Ovary (tissue), 9 donors: ENCODE measurements around the gene FABP3. TPM values are rescaled to one million over a fixed set of nuclear protein-coding genes. Genes with fewer than 3 reads are reported as not detected.
A peak's percentile ranks its signal among the peaks of the same experiment; 100 is the strongest.

ENCODE experiments used
- DNase-seq, 5 donors: peaks; one replicate each; pipeline ENCODE4 v3.0.0-alpha.2; 2019 to 2020
- H3K27ac ChIP-seq, 2 donors: fragments of 200-600 bp; one replicate each; pipeline versions ENCODE4 v1.5.1 to v1.8.0; 2019 to 2022
- H3K27me3 ChIP-seq: fragments of 200-600 bp; one replicate; pipeline ENCODE4 v1.8.0; 2022
- H3K36me3 ChIP-seq: fragments of 200-600 bp; sonication (generic); one replicate; pipeline ENCODE4 v1.5.1; 2019
- H3K4me1 ChIP-seq: one replicate; pipeline ENCODE4 v1.8.1; 2013; ENCODE audit warnings: mild to moderate bottlenecking, moderate library complexity; ENCODE audit not compliant: insufficient read depth
- H3K4me3 ChIP-seq: fragments of 200-600 bp; sonication (generic); one replicate; pipeline ENCODE4 v1.5.1; 2017
- H3K9me3 ChIP-seq, 2 donors: fragments of 200-600 bp in 1 of 2; sonication (generic) in 1 of 2; one replicate each; pipeline versions ENCODE4 v1.5.1 to v1.8.1; 2013 to 2019; ENCODE audit warnings: mild to moderate bottlenecking in 1 of 2, moderate library complexity in 1 of 2
- CTCF ChIP-seq, 3 donors: fragments of 450-650 bp in 2 of 3; fragments of 200-600 bp in 1 of 3; IDR thresholded peaks; one replicate each; pipeline versions ENCODE4 v1.5.1 to v1.8.0; 2016 to 2022; ENCODE audit warnings: antibody characterized with exemption in 3 of 3, mild to moderate bottlenecking in 1 of 3
- EP300 ChIP-seq: sonication (generic); formaldehyde crosslinking; IDR thresholded peaks from one replicate; pipeline ENCODE4 v1.6.1; 2017; ENCODE audit warnings: antibody characterized with exemption
- POLR2A ChIP-seq: fragments of 450-650 bp; IDR thresholded peaks from one replicate; pipeline ENCODE4 v1.6.1; 2017; ENCODE audit warnings: antibody characterized with exemption, mild to moderate bottlenecking, moderate library complexity
- WGBS, 3 donors: extraction: QIAGEN DNeasy Blood & Tissue Kit in 1 of 3; methylation state at CpG; one replicate each; pipeline versions ENCODE4 v1.1.5 to v1.1.7; 2013 to 2017; 5-methylcytosine and 5-hydroxymethylcytosine counted together
- intact Hi-C, 4 donors: fragments of 100-400 bp; cut with DNase I; formaldehyde crosslinking; loops; one replicate each; pipeline versions ENCODE4 v1.11.0 to v1.15.1; 2022 to 2023
- polyA plus RNA-seq, 2 donors: library from polyadenylated mRNA; stranded (reverse); fragments of 200-250 nt in 1 of 2; fragments of 350-450 nt in 1 of 2; fragmentation: Illumina TruSeq in 1 of 2; extraction: RNeasy Lipid Tissue Mini Kit (QIAGEN cat#74804) in 1 of 2; gene quantifications; one replicate each; pipeline ENCODE4 v1.2.3, GENCODE V29; 2013 to 2014
- total RNA-seq, 7 donors: library from RNA; depleted of rRNA in 2 of 7; stranded (reverse); fragments of >200 nt in 2 of 7; fragmentation: NEBNext Ultra II Directional in 3 of 7; extraction: Animal tissue kit (Norgen Biotek cat#: 25700) in 3 of 7; gene quantifications; one replicate each; pipeline versions ENCODE4 v1.1.0 to v1.2.4, GENCODE V29; 2016 to 2023
- donor health status: DM: no; HTN: no; CAD: no; lungs with moderate emphysema.
- donor health status: DM: no; HTN: no; CAD: no.
- donor health status: Bipolar disorder and iron deficiency.
- donor health status: DM: yes; HTN: yes; CAD: no.
- donor health status: DM: no; HTN: no; CAD: no.
- donor health status: DM: yes; HTN: yes; CAD: no.

FABP3 gene
- total and polyA plus RNA-seq, 9 donors = 3.3 to 153 (median 24.2) TPM

- no peak overlapping the region for H3K4me3 ChIP-seq
- TF ChIP-seq EP300 (no peak), CTCF (IDR thresholded peaks at IDR 0.05) (no peak), POLR2A (no peak)
- DNase-seq = no peak
- H3K27ac ChIP-seq = no peak overlapping the region
- H3K36me3 ChIP-seq = no peaks in the 10 kb centered on the region
- peaks cover 7% of the 10 kb centered on the region for H3K4me1 ChIP-seq
- H3K9me3 ChIP-seq = no peaks in the 10 kb centered on the region
- intact Hi-C loops = no loop called here
- no peaks in the 10 kb centered on the region for H3K27me3 ChIP-seq
Observed at GRCh38 chr1:31378001-31378400, 5.1 kb upstream of the FABP3 start.

- Histone ChIP-seq H3K27ac (no peak overlapping the region), H3K9me3 (no peaks in the 10 kb centered on the region), H3K4me3 (no peak overlapping the region), H3K4me1 (peaks cover 7% of the 10 kb centered on the region), H3K36me3 (no peaks in the 10 kb centered on the region), H3K27me3 (no peaks in the 10 kb centered on the region)
- TF ChIP-seq CTCF (IDR thresholded peaks at IDR 0.05) = no peak
- TF ChIP-seq POLR2A = no peak
- no peak for TF ChIP-seq EP300
- DNase-seq = no peak
- intact Hi-C loops = no loop called here
- WGBS, 3 donors = 90 to 91% (median 90%) methylated on average over 3 of the region's 3 CpGs
Observed at GRCh38 chr1:31377364-31377863, 4.5 kb upstream of the FABP3 start.

- 74 to 77% (median 74%) methylated on average over 8 of the region's 8 CpGs for WGBS, 3 donors
- Histone ChIP-seq H3K27ac (no peak overlapping the region), H3K9me3 (no peaks in the 10 kb centered on the region), H3K4me1 (peaks cover 12% of the 10 kb centered on the region), H3K36me3 (no peaks in the 10 kb centered on the region), H3K27me3 (no peaks in the 10 kb centered on the region), H3K4me3 (no peak overlapping the region)
- intact Hi-C loops = no loop called here
- no peak for DNase-seq
- TF ChIP-seq CTCF (IDR thresholded peaks at IDR 0.05) = no peak
Observed at GRCh38 chr1:31376375-31377134, 3.7 kb upstream of the FABP3 start.

GRCh38 chr1:31374511-31375196, 1.8 kb upstream of the FABP3 start:
- no peaks in the 10 kb centered on the region for H3K9me3 ChIP-seq
- intact Hi-C loops = no loop called here
- peaks cover 21% of the 10 kb centered on the region for H3K4me1 ChIP-seq
- peak overlapping the region in 1 of 2 donors; percentile 89 for H3K27ac ChIP-seq
- no peaks in the 10 kb centered on the region for H3K36me3 ChIP-seq
- no peak overlapping the region for H3K4me3 ChIP-seq
- TF ChIP-seq EP300 = no peak
- TF ChIP-seq CTCF (IDR thresholded peaks at IDR 0.05) = no peak
- no peak for TF ChIP-seq POLR2A
- 59 to 68% (median 61%) methylated on average over 7 of the region's 7 CpGs for WGBS, 3 donors
- DNase-seq = peak; percentile 75 to 79 (median 77)
- H3K27me3 ChIP-seq = no peaks in the 10 kb centered on the region
